Adrenal gland (tissue), 12 donors: ENCODE measurements around the gene ZNF273. TPM values are rescaled to one million over a fixed set of nuclear protein-coding genes. Genes with fewer than 3 reads are reported as not detected.
"Not testable (repeated sequence)": the region's sequence is repeated elsewhere in the genome, so short reads cannot be mapped to it uniquely, and the experiment has no call there.

Source experiments
- DNase-seq, 7 donors: peaks; one replicate each; pipeline ENCODE4 v3.0.0-alpha.2; 2019 to 2020
- H3K27ac ChIP-seq, 5 donors: fragments of 200-600 bp; sonication (generic) in 4 of 5; 1 replicate in 3 of 5; 2 replicates in 2 of 5; pipeline versions ENCODE4 v1.5.1 to v1.8.0; 2016 to 2020; ENCODE audit warnings: mild to moderate bottlenecking in 1 of 5
- H3K27me3 ChIP-seq: fragments of 200-600 bp; 2 replicates; pipeline ENCODE4 v1.8.0; 2021
- H3K36me3 ChIP-seq, 2 donors: fragments of 200-600 bp; replicated peaks in 1 of 2; 1 replicate in 1 of 2; 2 replicates in 1 of 2; pipeline versions ENCODE4 v1.5.1 to v1.8.0; 2018 to 2022
- H3K4me1 ChIP-seq, 2 donors: fragments of 200-600 bp; replicated peaks in 1 of 2; 1 replicate in 1 of 2; 2 replicates in 1 of 2; pipeline versions ENCODE4 v1.5.1 to v1.8.0; 2018 to 2021
- H3K4me3 ChIP-seq, 4 donors: fragments of 200-600 bp; sonication (generic) in 3 of 4; one replicate each; pipeline ENCODE4 v1.5.1; 2016 to 2018
- H3K9me3 ChIP-seq, 3 donors: fragments of 200-600 bp; sonication (generic) in 1 of 3; replicated peaks in 1 of 3; 1 replicate in 2 of 3; 2 replicates in 1 of 3; pipeline versions ENCODE4 v1.5.1 to v1.8.0; 2016 to 2021
- POLR2A ChIP-seq, 2 donors: fragments of 450-650 bp; IDR thresholded peaks; one replicate each; pipeline ENCODE4 v1.6.1; 2017; ENCODE audit warnings: antibody characterized with exemption in 2 of 2, mild to moderate bottlenecking in 2 of 2, moderate library complexity in 1 of 2
- WGBS, 4 donors: extraction: QIAGEN DNeasy Blood & Tissue Kit in 2 of 4; methylation state at CpG; one replicate each; pipeline versions ENCODE4 v1.1.5 to v1.1.7; 2013 to 2017; 5-methylcytosine and 5-hydroxymethylcytosine counted together
- intact Hi-C, 2 donors: fragments of 100-400 bp; cut with DNase I; formaldehyde crosslinking; loops; one replicate each; pipeline versions ENCODE4 v1.14.1 to v1.15.0; 2022 to 2023
- polyA plus RNA-seq, 3 donors: library from polyadenylated mRNA; stranded (reverse); fragments of 200-250 nt in 2 of 3; fragments of 350-450 nt in 1 of 3; fragmentation: Illumina TruSeq in 1 of 3; extraction: RNeasy Lipid Tissue Mini Kit (QIAGEN cat#74804) in 1 of 3; gene quantifications; one replicate each; pipeline ENCODE4 v1.2.3, GENCODE V29; 2013 to 2014
- total RNA-seq, 9 donors: library from RNA; depleted of rRNA in 4 of 9; stranded (reverse); fragments of >200 nt in 4 of 9; fragments of 120-200 nt in 1 of 9; fragmentation: NEBNext Ultra II Directional in 1 of 9; extraction: Animal tissue kit (Norgen Biotek cat#: 25700) in 1 of 9; gene quantifications; one replicate each; pipeline versions ENCODE4 v1.1.0 to v1.2.4, GENCODE V29; 2013 to 2023
- TF ChIP-seq, protein P1 (sequence below), 6 experiments: fragments of 450-650 bp in 4 of 6; fragments of 200-600 bp in 2 of 6; sonication (generic) in 1 of 6; IDR thresholded peaks; 1 replicate in 5 of 6; 2 replicates in 1 of 6; pipeline versions ENCODE4 v1.5.1 to v1.8.0; 2016 to 2021; ENCODE audit warnings: antibody characterized with exemption in 6 of 6, mild to moderate bottlenecking in 2 of 6, moderate library complexity in 1 of 6
- donor health status: healthy with polysubstance abuse.
- donor health status: Bipolar disorder and iron deficiency.
- donor health status: DM: yes; HTN: yes; CAD: no.
- donor health status: DM: no; HTN: no; CAD: no.
- donor health status: DM: no; HTN: no; CAD: no.
- donor health status: DM: yes; HTN: yes; CAD: no.

Gene ZNF273
- total and polyA plus RNA-seq, 12 donors: 2.1 to 9.2 (median 4.9) TPM

DNA sequence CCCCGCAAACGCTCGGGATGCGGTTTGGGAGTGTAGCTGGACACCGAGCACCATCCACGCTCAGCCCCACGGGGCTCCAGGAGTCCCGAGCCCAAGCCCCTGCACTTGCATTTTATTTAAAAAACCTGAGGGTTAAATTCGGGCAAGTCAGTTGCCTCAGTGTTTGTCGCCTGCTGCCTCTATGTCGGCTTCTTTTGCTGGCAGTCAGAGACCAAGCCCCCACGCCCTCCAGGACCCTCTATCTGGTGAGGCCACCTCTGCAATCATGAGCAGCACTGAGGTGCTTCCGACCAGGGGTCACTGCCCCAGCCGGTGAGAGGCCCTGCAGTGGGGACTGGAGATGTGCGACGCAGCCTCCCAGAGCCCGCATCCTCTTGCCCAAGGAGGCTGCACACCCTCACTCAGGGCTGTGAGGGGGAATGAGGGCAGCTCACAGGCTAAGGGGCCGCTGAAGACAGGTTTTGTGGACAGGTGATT is 13.3 kb upstream of the ZNF273 start:
- 39 to 59% (median 55%) methylated on average over 8 to 18 of the region's 18 CpGs for WGBS, 4 donors
- H3K36me3 ChIP-seq: no peaks in the 10 kb centered on the region
- intact Hi-C loops: no loop called here
- no peak for TF ChIP-seq POLR2A (IDR thresholded peaks at IDR 0.05)
- H3K27me3 ChIP-seq: no peaks in the 10 kb centered on the region
- DNase-seq: peak in 1 of 7 donors; percentile 41
- no peaks in the 10 kb centered on the region for H3K9me3 ChIP-seq
- H3K27ac ChIP-seq: no peak overlapping the region
- H3K4me3 ChIP-seq: peak overlapping the region in 1 of 4 donors; percentile 50
- peaks cover 0 to 6% of the 10 kb centered on the region in 2 donors for H3K4me1 ChIP-seq

DNA sequence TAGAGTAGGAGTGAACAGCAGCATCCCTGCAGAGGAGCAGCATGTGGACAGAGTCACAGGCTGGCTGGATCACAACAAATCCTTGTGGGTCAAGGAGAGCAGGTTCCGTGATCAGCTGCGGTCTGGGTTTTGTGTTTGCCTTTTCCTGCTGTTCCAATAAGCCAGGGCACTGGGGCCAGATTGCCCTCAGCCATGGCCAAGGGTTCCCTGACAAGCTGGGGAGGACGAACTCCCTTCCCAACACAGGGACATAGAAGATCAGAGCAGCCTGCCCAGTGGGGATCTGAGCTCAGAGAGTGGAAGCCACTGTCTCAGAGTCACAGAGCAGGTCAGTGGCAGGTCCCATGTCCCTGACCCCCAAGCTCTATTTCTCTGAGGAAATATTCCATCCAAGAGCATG is 12.8 kb upstream of the ZNF273 start:
- intact Hi-C loops, H3K27ac ChIP-seq: not testable (repeated sequence)
- WGBS, 4 donors: 68 to 100% (median 77%) methylated on average over 1 to 3 of the region's 3 CpGs

DNA sequence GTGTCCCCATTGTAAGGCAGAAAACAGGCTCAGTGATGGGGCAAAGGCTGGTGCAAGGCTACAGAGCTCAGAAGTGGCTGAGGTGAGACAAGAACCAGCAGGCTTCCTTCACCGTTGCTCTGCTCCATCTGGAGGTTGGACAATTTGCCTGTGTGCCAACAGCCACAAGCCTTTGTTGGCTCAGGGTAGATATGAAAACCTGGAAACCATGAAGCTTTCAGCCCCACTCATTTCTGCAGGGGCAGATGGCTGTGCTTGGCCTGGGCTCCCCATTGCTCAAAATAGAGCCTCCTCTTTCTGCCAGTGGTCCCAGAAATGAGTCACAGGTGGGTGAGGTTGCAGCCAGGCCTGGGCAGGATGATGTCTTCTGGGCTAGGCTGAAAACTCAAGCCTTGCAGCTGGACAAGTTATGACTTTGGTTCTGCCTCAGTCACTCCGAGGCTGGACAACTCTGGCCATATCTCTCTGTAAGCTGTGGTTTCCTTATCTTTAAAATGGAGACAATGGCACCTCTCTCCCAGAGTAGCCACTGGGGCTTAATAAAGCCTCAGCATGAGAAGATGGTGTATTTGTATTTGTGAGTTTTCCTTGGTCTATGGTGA is 12.2 kb upstream of the ZNF273 start:
- peaks cover 0 to 6% of the 10 kb centered on the region in 2 donors for H3K4me1 ChIP-seq
- no peak overlapping the region for H3K4me3 ChIP-seq
- DNase-seq: no peak
- H3K27me3 ChIP-seq: no peaks in the 10 kb centered on the region
- WGBS, 4 donors: 75 to 81% (median 78%) methylated on average over 2 of the region's 2 CpGs
- H3K27ac ChIP-seq: no peak overlapping the region
- no peak for TF ChIP-seq POLR2A (IDR thresholded peaks at IDR 0.05)
- TF ChIP-seq, protein P1, sequence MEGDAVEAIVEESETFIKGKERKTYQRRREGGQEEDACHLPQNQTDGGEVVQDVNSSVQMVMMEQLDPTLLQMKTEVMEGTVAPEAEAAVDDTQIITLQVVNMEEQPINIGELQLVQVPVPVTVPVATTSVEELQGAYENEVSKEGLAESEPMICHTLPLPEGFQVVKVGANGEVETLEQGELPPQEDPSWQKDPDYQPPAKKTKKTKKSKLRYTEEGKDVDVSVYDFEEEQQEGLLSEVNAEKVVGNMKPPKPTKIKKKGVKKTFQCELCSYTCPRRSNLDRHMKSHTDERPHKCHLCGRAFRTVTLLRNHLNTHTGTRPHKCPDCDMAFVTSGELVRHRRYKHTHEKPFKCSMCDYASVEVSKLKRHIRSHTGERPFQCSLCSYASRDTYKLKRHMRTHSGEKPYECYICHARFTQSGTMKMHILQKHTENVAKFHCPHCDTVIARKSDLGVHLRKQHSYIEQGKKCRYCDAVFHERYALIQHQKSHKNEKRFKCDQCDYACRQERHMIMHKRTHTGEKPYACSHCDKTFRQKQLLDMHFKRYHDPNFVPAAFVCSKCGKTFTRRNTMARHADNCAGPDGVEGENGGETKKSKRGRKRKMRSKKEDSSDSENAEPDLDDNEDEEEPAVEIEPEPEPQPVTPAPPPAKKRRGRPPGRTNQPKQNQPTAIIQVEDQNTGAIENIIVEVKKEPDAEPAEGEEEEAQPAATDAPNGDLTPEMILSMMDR (IDR thresholded peaks at IDR 0.05): no peak
- no peaks in the 10 kb centered on the region for H3K9me3 ChIP-seq
- no peaks in the 10 kb centered on the region for H3K36me3 ChIP-seq
- intact Hi-C loops: no loop called here

More for the DNA sequence above, 12.8 kb upstream of the ZNF273 start:
- H3K36me3 ChIP-seq, H3K9me3 ChIP-seq, H3K4me3 ChIP-seq, H3K27me3 ChIP-seq, H3K4me1 ChIP-seq, DNase-seq: not testable (repeated sequence)

DNA sequence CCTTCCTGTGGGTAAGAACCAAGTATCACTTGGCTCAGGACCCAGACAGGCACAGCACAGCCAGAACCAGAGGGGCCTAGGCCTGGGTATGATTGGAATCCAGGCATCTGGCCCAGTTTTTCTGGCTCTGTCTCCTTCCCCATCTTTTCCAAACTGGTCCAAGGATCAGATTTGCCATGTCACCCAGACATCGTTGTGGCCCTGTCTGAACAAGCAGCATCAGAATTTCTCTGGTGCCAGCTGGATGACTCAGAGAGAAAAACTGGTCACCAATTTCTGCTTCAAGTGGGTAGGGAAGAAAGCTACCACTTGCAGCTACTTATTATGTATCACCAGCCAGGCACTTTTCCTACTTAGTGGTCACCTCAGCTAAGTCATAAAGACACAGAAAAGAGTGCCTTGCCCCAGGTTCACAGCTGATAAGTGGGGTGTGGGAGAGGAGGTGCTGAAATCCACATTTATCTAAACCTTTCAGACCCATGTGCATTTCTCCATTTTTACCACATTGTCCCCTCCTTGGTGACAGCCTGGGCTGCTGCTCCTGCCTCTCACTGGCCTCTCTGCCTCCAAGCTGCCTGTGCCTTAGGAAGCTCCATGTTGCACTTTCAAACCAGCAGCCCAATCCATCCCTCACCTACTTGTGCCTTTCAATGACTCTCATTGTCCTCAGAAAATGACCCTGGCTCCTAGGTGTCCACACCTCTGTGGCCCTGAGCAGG is 11.6 kb upstream of the ZNF273 start:
- 25 to 67% (median 41%) methylated on average over 1 of the region's 1 CpG for WGBS, 4 donors
- not testable (repeated sequence) for H3K27ac ChIP-seq
- DNase-seq: peak in 4 of 7 donors; percentile 21 to 31 (median 30)

DNA sequence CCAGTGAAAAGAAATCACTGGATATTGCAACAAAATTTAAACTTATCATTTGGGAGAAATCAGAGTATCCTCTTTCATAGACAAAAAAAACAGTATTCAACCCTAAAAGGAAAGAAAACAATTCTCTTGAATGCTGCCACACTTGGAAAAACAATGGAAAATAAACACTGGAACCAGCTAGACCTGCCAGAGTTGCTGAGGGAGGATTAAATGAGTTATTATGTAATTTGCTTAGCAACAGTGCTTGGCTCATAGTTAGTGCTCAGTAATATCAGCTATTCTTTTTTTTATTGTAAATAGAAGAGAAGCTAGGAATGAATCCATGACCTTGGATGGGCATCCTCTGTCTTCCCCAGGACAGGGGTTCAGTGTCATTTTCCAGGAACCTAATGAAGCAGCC is 11.0 kb upstream of the ZNF273 start:
- no peak for DNase-seq
- peaks cover 0 to 6% of the 10 kb centered on the region in 2 donors for H3K4me1 ChIP-seq
- no peaks in the 10 kb centered on the region for H3K9me3 ChIP-seq
- TF ChIP-seq, protein P1 (IDR thresholded peaks at IDR 0.05): no peak
- TF ChIP-seq POLR2A (IDR thresholded peaks at IDR 0.05): no peak
- no peaks in the 10 kb centered on the region for H3K36me3 ChIP-seq
- no peaks in the 10 kb centered on the region for H3K27me3 ChIP-seq
- H3K27ac ChIP-seq: no peak overlapping the region
- intact Hi-C loops: no loop called here
- H3K4me3 ChIP-seq: no peak overlapping the region

More for the DNA sequence above, 11.6 kb upstream of the ZNF273 start:
- H3K4me1 ChIP-seq, H3K36me3 ChIP-seq, H3K4me3 ChIP-seq, H3K27me3 ChIP-seq, H3K9me3 ChIP-seq, intact Hi-C loops: not testable (repeated sequence)
